Stimulated activated CD4-positive, alpha-beta T cell treated with anti-CD3 and anti-CD28 coated beads, TNF-alpha, amount 100 ng/mL, for 48 hours (primary cell): Measurements from ENCODE around the gene PREB.

Experiments
- DNase-seq, 3 donors: peaks; one replicate each; pipeline ENCODE4 v3.0.0-alpha.2; 2020; ENCODE audit warnings: low read depth in 3 of 3

The PREB gene

GRCh38 chr2:27152796-27153464, 18.5 kb upstream of the PREB start:
- DNase-seq, result no peak

GRCh38 chr2:27152102-27152795, 17.8 kb upstream of the PREB start:
- no peak for DNase-seq

- no peak for DNase-seq
These were observed 16.3 kb upstream of the PREB start for GRCh38 chr2:27150639-27151230.

- no peak for DNase-seq
These were observed 15.4 kb upstream of the PREB start for GRCh38 chr2:27149570-27150405.

GRCh38 chr2:27148801-27149439, 14.5 kb upstream of the PREB start, which contains the start of gene TCF23:
Gene TCF23 (plus strand): TSS chr2:27149004. CDS start chr2:27149134, 130 bp downstream.
- no peak for DNase-seq

GRCh38 chr2:27147935-27148334, 13.5 kb upstream of the PREB start:
- DNase-seq, result no peak

- no peak for DNase-seq
These were observed 11.2 kb upstream of the PREB start for GRCh38 chr2:27145682-27146081.

GRCh38 chr2:27143285-27143684, 8.8 kb upstream of the PREB start:
- no peak for DNase-seq

GRCh38 chr2:27139310-27139709, 4.9 kb upstream of the PREB start, which contains the start of gene PRR30:
Gene PRR30 (minus strand): TSS chr2:27139410. CDS start chr2:27138329, 1,081 bp downstream.
- DNase-seq, result no peak

- no peak for DNase-seq
These were observed 3.7 kb upstream of the PREB start for GRCh38 chr2:27138111-27138510.

GRCh38 chr2:27137322-27137935, 3.0 kb upstream of the PREB start:
- DNase-seq, result no peak

GRCh38 chr2:27136751-27137150, 2.3 kb upstream of the PREB start:
- DNase-seq, result no peak

- no peak for DNase-seq
These were observed 1.1 kb upstream of the PREB start for GRCh38 chr2:27135478-27135955.

- no peak for DNase-seq
These were observed 493 bp upstream of the PREB start for GRCh38 chr2:27134781-27135477.

- peak in 1 of 3 donors; percentile 28 for DNase-seq
These were observed 1.1 kb downstream of the PREB start for GRCh38 chr2:27133195-27133875.

GRCh38 chr2:27131429-27131828, 3.0 kb downstream of the PREB start:
- DNase-seq, result no peak

GRCh38 chr2:27130396-27130795, 4.0 kb downstream of the PREB start:
- DNase-seq, result no peak

GRCh38 chr2:27128668-27129571, 5.5 kb downstream of the PREB start:
- no peak for DNase-seq
